Muscle of back (tissue), 13 donors: ENCODE results near the gene GRXCR1. TPM values are rescaled to one million over a fixed set of nuclear protein-coding genes. Genes with fewer than 3 reads are reported as not detected.

Experiments used
- DNase-seq, 3 donors: peaks; one replicate each; pipeline versions ENCODE4 v3.0.0 to v3.0.0-alpha.2; 2013
- long read RNA-seq, 9 donors: transcript quantifications; one replicate each; lab custom pipeline, GENCODE V29; 2026
- polyA plus RNA-seq, 10 donors: library from polyadenylated mRNA; unstranded; fragments of 120-200 nt; gene quantifications; one replicate each; pipeline ENCODE4 v1.2.1, GENCODE V29; 2013; ENCODE audit not compliant: insufficient read length in 10 of 10

The GRXCR1 gene
- polyA plus RNA-seq = not detected
- long read RNA-seq, donor 1 = 0 reads
- long read RNA-seq, donor 2 = 0 reads
- long read RNA-seq, donor 3 = 0 reads
- long read RNA-seq, donor 4 = 0 reads
- long read RNA-seq, donor 5 = 0 reads
- long read RNA-seq, donor 6 = 0 reads
- long read RNA-seq, donor 7 = 0 reads
- long read RNA-seq, donor 8 = 0 reads
- long read RNA-seq, donor 9 = 0 reads

DNA sequence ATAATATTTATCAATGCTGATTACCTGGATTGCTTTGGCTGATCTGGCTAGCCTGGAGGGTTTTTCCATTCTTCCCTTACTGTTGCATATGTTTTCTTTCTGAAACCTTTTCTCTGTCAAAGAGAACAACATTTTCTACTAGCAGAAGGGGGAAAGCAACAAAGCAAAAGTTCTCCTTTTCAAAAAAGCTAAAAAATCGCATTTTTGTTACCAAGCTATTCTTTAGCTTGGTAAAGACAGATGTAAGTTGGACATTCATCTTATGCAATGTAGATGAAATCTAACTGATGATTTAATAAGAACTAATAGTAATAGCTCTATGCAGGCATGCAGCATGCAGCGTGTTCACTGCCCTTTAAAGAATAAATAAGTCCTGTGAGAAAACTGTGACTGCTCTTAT is at the start of gene GRXCR1:
TSS of gene GRXCR1 (plus strand) at position 301 of the 400 bp plus-strand sequence. CDS start 554 bp downstream, outside the sequence.
- no peak for DNase-seq

DNA sequence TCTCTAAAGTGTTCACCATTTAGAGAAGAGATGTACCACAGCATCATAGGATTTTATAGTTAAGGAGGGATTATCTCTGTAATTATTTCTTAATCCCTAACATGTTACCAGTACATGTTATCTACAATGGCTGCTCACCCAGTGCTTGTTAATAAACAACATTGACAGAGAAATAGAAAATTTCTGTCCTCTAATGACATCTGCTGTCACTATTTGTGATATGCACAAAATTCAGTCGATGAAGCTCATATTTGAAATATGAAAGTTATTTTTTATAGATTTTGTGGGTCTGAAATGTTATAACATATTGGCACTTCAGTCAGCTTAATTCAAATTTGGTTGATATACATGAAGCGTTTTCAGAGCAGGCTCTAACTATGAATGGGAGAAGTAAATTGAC is 48.8 kb upstream of the GRXCR1 start:
- DNase-seq = no peak

DNA sequence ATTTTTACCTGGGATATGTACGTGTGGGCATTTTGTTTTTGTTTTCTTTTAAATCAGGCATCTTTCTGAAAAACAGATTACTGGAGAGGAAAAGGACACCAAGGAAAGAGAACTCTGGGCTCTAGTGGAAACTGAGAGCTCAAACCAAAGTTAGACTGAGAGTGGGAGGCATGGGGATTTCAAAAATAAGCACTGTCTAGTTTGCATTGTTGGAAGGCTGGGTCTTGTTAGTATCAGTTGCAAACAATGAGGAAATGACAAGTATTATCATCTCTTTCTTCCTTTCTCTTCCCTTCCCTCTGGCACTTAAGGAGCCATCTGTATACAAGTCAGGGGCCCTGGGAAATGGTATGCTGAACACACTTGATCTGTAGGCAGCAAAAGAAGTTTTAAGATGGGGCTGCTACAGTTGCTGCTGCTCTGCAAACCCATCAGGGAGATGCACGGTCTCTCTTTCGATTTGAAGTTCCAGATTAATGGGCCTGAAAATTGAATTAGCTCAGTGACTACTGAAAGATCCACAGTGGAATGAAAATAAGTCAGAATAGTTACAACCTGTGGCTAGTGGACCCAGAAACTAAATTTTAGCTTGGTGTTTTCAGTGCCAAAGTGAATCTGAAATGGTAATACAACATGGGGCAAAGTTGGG is 48.0 kb upstream of the GRXCR1 start:
- no peak for DNase-seq

DNA sequence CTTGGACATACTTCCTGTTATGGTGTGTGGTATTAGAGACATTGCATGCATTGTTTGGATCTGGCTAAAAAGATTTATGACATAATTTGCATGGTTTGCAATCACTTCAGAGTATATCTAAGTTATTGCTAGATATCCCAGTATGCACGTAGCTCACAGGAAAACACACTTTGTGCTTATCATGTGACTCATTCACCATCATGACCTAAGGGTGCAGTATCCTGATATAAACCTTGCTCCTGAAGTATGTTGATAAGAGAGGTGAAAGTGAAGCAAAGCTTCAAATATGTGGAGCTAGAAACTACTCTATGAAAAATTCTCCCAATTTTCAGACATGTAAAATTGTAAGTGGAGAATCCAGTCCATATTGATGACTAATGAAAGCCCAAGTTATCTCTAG is 46.9 kb upstream of the GRXCR1 start:
- no peak for DNase-seq

DNA sequence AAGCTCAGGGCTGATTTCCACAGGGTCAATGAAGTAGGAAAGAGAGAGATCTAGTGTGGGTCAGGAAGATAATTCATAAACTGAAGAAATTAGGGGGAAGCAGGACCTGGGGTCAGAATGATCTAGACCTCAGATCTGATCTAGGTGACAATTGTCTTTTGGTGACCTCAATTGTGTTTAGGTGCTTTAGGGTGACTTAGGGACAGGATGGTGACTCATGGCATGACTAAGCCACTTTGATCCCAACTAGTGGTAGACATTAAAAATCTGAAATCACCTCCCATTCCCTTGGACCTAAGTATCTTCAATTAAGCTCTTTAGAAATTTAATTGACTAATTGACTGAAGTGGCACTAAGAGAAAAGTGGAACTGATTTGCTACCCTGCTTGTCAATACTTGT is 36.7 kb upstream of the GRXCR1 start:
- no peak for DNase-seq

DNA sequence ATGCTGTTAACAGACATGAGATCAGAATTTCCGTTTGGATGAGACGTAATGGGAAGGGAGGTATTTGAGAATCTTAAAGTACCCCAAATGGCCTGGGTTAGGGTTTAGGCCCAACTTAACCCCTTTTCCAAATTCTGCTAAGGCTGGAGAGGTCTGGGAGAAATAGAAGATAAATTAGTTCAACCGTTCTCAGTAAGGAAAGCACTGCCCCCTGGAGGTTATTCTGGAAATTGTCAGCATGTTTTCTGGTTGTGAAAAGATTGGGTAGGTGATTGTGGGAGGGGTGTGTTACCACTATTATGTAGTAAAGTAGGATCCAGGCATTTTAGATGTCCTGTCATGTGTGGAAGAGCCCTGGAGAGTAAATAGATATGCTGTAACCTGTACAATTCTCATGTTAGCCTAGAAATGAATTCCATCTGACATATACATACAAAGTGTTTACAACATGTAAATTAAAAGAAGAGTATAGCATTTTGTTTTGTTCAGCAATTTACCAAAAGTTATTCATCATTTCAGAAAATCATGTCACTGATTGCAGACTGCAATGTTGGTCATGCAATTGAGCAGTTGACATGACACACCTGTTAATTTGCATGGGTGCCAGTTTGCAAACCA is 26.8 kb upstream of the GRXCR1 start:
- DNase-seq = peak; percentile 23 to 53 (median 28)

DNA sequence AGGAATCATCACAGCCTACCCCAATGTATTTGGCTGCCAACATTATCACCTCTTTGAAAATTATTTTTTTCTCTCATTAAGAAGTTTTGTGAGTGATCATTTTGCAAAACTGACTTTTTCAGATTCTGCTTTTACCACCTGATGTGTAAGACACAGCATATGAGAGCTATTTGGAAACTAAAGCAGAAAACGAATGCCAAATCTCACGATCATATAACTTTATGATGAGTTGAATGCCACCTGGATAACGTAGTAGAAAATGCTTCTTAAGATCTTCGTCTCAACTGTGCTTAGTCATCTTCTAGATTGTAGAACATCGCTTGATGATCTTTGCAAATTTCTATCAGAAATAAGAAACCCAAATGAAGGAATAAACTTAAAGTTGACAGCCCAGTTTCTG is 21.3 kb upstream of the GRXCR1 start:
- no peak for DNase-seq

DNA sequence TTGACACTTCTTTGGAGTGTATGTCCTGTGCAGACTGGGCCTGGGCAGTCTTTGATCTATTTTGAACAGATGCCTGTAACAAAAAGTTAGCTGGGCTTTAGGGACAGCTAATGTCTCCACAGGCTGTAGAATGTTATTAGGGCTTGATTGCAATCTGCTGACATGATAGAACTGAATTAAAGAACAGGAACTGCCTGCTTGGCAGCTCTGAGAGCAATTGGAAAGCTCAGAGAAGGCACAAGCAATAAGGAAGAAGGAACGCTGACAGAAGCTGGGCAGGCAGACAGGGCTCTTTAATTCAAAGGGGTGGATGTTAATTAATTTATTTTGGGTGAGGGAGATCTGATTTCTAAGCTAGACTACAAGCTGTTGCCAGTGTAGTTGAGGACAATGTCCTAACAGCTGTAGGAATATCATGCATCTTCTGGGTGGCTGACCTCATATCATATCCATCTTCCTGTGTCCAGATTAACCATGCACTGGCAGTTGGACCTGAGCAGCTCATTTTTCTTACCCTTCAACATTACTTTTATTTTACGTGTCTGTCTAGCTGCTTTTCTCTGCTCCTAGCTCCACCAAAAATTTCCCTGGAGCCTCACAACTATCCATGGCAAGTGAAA is 20.7 kb upstream of the GRXCR1 start:
- no peak for DNase-seq

DNA sequence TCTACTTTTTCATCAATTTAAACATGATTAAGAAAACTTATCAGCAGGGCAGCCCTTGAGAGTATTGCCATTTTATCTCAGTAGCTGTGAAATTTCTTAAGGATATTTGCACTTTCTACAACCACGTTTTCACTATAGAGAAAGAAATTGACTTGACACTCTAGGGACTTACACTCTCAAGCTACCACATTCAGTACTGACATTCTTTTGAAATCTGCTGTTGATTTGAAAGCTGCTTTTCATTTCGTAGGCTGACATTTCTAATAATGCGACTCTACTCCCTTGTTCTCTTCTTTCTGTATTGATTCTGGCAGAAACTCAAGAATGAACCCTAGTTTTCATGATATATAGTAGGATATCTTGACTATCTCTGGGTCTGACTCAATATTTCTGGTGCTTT is 13.7 kb upstream of the GRXCR1 start:
- DNase-seq = no peak

DNA sequence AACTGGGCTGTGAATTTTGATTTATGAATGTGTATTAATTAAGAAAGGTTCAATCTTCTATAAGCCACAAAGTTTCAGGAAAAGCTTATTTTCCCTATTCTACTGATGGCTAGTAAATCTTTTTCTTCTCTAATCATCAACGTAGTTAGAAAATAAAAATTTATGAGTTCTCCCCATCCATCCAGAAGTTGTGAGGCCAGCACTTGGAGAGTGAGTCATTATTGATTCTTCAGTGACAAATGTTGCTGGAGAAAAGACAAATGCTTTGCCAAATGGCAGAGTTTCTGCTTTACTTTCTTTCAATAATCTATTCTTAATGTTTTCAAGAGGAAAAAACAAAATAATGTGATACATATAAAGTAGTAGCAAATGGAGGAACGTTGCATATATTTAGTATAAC is 11.3 kb upstream of the GRXCR1 start:
- peak in 1 of 3 donors; percentile 22 for DNase-seq

DNA sequence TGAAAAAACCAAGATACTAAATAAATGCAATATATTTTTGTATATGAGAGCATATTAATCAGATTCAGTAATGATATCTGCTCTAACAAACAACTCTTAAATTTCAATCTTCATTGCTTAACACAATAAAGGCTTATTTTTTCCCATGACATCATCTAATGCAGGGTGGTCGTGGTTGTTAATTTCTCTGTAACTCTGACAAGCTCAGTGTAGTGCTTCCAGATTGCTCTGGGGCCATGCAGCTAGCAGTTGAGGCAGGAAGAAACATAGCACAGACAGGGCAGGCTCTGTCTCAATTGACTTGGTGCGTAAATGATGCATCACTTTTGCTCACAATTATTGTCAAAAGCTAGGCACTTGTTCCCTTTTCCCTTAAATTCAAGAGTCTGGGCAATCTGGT is 869 bp upstream of the GRXCR1 start:
- no peak for DNase-seq

DNA sequence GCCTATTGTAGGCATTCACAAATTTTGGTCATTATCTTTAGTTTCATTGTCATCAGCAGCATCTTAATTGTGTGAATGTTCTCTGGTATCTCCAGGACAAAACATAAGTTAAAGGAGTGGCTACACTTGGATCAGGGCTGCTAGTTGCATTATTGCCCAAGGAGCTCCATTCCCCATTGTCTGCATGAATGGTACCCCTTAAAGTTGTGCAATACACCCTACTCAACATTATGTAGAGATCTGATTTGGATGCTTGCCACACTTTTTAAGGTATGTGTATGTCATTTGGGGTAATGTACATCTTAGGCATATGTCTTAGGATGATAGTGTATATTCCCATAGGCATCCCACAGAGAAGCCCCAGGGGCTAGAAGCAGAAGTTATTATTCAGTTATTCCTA is 2.9 kb downstream of the GRXCR1 start:
- no peak for DNase-seq

DNA sequence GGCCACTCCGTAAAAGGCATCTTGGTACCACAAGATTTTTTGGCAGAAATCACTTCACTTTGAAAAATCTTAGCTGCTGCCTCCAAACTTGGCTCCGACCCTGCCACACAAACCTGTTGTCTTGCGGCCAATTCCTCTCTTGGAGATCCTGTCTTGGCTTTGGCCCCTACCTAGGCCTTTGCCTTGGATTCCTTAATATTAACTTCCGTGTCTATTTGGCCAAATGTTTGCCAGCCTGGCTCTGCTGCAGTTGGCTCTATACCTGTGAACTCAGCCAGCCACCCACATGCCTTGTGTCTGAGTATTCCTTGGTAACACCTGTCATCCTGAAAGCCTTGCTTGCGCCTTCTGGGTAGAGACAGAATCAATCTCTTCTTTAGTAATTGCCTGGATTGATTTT is 12.5 kb downstream of the GRXCR1 start:
- DNase-seq = no peak

DNA sequence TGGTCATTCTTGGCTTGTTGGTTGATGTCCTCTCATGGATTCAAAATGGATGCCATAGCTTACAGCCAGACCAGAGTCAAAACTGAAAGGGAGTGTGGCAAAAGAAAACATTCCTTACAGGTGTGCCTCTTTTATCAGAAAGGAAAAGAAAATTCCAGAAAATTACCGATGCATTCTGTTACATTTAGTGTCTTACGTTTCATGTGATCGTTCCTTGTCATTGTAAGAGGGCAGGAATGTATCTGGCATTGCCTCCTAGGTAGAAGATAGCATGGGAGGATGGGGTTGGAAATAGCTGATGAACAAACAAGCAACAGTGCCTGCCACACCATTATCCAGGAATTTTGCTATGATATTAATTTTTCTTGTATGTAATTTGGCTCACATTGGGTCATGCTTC is 13.1 kb downstream of the GRXCR1 start:
- DNase-seq = no peak

DNA sequence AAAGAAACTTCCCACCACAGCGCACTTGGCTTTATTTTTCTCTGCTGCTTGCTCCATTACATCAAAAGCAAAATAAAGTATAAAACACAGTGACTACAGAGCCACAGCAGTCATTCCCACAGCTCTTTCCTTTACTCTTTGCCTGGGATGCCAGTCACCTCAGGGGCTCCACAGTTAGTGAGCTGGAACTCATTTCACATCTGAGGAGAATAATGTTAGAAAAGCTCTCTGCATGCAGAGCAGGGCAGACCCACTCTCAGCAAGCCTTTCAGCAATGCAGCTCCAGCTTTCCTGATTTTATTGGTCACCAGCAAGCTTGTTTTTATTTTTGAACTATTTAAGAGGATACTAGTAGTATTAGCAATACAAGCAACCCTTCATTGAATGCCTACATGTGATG is 13.8 kb downstream of the GRXCR1 start:
- DNase-seq = no peak

DNA sequence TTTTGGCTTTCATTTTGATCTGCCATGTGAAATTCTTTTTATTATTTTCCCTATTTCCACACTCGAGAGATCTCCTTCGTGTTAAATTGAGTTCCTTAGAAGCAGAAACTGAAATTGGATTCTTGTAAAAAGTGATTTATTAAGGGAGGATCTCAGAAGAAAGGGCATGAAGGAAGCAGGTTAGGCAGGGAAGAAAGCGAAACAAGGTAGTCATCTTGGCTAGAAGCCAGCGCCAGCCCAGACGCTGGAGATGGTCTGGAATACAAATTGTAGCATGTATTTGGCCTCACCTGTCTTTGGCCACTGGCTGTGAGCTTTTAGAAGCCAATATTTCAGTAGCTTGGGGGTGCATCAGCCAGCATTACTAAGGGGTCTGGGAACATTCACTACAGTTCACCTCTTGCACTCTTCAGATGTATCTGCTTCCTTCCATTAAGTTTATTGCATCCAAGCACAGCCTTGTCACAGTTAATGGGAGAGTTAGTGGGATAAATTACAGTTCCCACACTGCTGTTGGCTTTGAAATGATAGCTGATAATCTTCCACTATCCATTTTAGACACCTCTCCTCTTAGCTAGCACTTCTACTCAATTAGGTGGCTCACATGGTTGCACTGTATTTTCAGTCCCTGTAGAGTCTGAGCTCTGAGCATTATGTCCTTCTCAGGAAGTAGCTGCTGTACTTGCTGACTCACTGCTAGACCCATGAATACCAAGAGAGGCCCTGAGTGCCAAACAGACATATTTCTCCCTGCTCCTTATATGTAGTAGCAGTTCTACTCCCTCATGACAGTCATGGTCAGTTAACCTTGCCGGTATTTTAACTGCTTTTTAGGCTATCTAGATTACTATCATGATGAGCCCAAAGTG is 14.6 kb downstream of the GRXCR1 start:
- DNase-seq = no peak

DNA sequence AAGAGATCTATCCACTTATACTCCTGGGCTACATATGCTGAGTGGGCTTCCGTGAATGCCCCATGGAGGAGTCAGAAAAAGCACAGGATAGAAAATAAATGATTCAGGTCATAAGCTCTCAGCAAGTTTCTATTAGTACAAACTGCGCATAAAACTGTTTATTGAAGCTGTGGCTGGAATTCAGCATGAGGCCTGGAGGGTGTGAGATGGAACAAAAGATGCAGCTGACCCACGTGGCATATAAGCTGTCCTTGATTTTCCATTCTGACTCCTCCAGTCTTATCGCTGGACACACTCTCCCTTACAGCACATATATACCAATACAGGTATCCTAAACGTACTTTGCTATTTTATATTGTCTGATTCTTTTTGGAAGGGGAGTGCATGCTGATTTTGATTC is 17.9 kb downstream of the GRXCR1 start:
- DNase-seq = peak in 1 of 3 donors; percentile 20

DNA sequence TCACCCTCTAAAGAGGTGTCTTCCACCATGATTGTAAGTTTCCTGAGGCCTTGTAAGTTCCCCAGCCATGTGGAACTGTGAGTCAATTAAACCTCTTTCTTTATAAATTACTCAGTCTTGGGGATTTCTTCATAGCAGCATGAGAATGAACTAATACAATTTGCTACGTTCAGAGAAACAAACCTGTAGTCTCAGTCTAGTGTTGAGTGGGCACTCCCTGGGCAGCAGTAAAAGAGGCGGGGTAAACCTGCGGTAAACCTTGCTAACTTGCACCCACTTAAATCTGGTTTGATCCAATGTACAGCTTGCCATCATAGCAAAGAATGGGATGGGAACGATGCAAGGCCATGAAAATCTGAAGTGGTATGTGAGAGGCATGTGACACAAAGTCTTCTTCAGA is 22.4 kb downstream of the GRXCR1 start:
- DNase-seq = no peak

DNA sequence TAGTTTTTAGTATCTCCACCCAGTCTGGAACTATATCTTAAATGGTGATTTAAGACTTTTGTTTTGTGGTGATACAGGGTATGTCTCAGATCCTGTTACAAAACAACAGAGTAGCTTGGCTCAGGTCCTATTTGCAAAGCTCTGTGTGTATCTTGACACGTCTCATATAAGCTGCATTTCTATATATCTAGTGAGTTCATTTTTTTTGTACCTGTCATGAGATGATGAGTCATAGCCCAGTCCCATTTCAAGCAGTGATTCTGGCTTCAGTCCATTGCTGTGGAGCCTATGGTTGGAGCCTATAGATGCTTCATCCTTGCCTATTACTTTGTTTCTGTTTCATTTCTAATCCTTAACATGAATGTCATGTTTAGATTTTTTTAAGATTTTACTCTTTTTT is 23.0 kb downstream of the GRXCR1 start:
- no peak for DNase-seq

DNA sequence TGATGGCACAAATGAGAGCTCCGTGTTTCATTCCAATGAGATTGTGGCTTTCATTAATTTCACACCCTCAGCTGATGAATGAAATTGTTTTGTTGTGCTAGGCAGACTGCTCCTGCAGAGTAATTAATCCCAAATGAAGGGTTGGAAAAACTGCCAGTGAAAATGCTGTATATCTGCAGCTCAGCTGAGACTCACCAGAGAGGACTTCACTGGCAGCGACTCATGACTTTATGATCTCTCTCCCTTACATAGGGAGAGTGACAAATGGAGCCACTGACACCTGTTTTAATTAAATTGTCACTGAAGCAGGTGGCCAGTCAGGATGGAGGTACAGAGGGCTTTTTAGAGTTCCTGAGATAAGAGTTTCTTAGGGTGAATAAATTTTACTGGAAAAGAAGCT is 24.8 kb downstream of the GRXCR1 start:
- DNase-seq = no peak

DNA sequence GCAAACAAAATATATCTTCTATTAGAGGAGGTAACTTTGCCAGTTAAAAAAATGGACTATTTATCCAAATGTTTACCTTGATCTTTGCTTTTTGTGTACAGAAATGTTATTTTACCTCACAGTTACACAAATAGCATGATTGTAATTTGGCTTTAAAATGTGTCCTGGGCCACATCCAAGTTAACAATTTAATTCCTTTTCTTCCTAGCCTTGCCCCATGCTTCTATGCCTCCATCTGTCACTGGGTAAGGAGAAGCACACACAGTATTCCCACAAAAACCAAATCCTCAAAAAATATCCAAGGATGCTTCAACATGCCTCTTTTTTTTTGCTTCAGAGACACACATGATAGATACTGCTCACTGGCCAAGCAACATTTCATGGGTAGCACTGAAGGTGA is 30.9 kb downstream of the GRXCR1 start:
- no peak for DNase-seq

DNA sequence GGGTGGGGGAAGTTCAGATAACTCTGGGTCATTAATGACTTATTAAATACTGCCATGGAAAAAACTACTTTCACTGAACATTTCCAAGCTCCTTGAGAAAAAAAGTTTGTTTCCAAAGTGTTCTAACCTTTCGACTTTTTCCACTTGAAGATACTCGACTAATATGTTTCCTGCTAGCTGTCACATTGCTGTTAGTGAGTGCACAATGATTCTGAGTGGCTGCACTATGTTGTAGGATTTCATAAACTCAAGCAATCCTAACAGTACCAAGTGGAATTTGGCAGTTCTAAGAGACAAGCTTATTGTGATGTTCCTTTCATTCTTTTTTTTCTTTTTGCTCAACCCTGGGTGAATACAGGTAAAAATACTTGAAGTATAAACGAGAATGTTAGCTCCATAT is 33.4 kb downstream of the GRXCR1 start:
- no peak for DNase-seq
